Activated naive CD4-positive, alpha-beta T cell treated with anti-CD3 and anti-CD28 coated beads, Interleukin-2, amount 50 U/mL, for 16 hours (primary cell): ENCODE data around the gene DGKA.
"Not testable (repeated sequence)": the region's sequence is repeated elsewhere in the genome, so short reads cannot be mapped to it uniquely, and the experiment has no call there.

Source experiments
- DNase-seq: peaks from one replicate; pipeline ENCODE4 v3.0.0-alpha.2; 2020

DGKA gene

GRCh38 chr12:55999999-56000540 is 69.1 kb downstream of the DGKA start:
- not testable (repeated sequence) for DNase-seq

- no peak for DNase-seq
These were observed 70.6 kb downstream of the DGKA start for GRCh38 chr12:56001487-56002100.

- not testable (repeated sequence) for DNase-seq
These were observed 72.4 kb downstream of the DGKA start for GRCh38 chr12:56003376-56003775.
